CD8-positive, alpha-beta memory T cell (primary cell): ENCODE results near the gene YEATS4. TPM values are rescaled to one million over a fixed set of nuclear protein-coding genes. Genes with fewer than 3 reads are reported as not detected.

Experiments
- CTCF ChIA-PET: fragments of 350-600 bp; sonication (Branson Sonifier 250); formaldehyde crosslinking; loops from one replicate; lab custom pipeline; 2021; ENCODE audit warnings: antibody characterized with exemption; lab: Charles Lee
- POLR2A ChIA-PET: fragments of 350-600 bp; sonication (Branson Sonifier 250); formaldehyde crosslinking; loops from one replicate; lab custom pipeline; 2021; ENCODE audit warnings: antibody characterized with exemption; lab: Charles Lee
- DNase-seq, 5 donors: peaks; one replicate each; pipeline versions ENCODE4 v3.0.0 to v3.0.0-alpha.2; 2020 to 2022; ENCODE audit warnings: mixed read lengths in 1 of 5
- H3K27ac ChIP-seq: one replicate; pipeline ENCODE4 v1.7.0; 2013; ENCODE audit warnings: low read depth, mild to moderate bottlenecking, low read length, moderate library complexity
- H3K27me3 ChIP-seq: 2 replicates; pipeline ENCODE4 v1.7.0; 2013; ENCODE audit warnings: low read length, mild to moderate bottlenecking; ENCODE audit not compliant: insufficient read depth, poor library complexity, severe bottlenecking
- H3K36me3 ChIP-seq: 2 replicates; pipeline ENCODE4 v1.7.0; 2013; ENCODE audit warnings: mild to moderate bottlenecking, low read length, moderate library complexity; ENCODE audit not compliant: insufficient read depth
- H3K4me1 ChIP-seq: 2 replicates; pipeline ENCODE4 v1.7.0; 2013; ENCODE audit warnings: mild to moderate bottlenecking, low read length, moderate library complexity; ENCODE audit not compliant: insufficient read depth
- H3K4me3 ChIP-seq: 2 replicates; pipeline ENCODE4 v1.7.0; 2013; ENCODE audit warnings: mild to moderate bottlenecking, low read length
- H3K9me3 ChIP-seq: 2 replicates; pipeline ENCODE4 v1.7.0; 2013; ENCODE audit warnings: mild to moderate bottlenecking, low read length
- H3K27ac Mint-ChIP-seq, 8 donors: one replicate each; pipeline ENCODE4 v1.8.0; 2020 to 2021; ENCODE audit warnings: mixed read lengths in 8 of 8, mild to moderate bottlenecking in 6 of 8, inconsistent platforms in 3 of 8, moderate library complexity in 3 of 8
- H3K27me3 Mint-ChIP-seq, 2 donors: one replicate each; pipeline ENCODE4 v1.8.0; 2020 to 2021; ENCODE audit warnings: mixed read lengths in 2 of 2, mild to moderate bottlenecking in 1 of 2, moderate library complexity in 1 of 2
- H3K36me3 Mint-ChIP-seq, 3 donors: one replicate each; pipeline ENCODE4 v1.8.0; 2020 to 2021; ENCODE audit warnings: mixed read lengths in 3 of 3, inconsistent platforms in 1 of 3, mild to moderate bottlenecking in 1 of 3
- H3K4me1 Mint-ChIP-seq, 3 donors: one replicate each; pipeline ENCODE4 v1.8.0; 2020 to 2021; ENCODE audit warnings: mixed read lengths in 3 of 3, inconsistent platforms in 1 of 3, mild to moderate bottlenecking in 1 of 3
- H3K4me3 Mint-ChIP-seq, 7 donors: one replicate each; pipeline ENCODE4 v1.8.0; 2020 to 2021; ENCODE audit warnings: mixed read lengths in 7 of 7, mild to moderate bottlenecking in 6 of 7, moderate library complexity in 4 of 7, inconsistent platforms in 2 of 7
- H3K9me3 Mint-ChIP-seq, 5 donors: one replicate each; pipeline ENCODE4 v1.8.0; 2020 to 2022; ENCODE audit warnings: mixed read lengths in 5 of 5, mild to moderate bottlenecking in 3 of 5, moderate library complexity in 2 of 5, inconsistent platforms in 1 of 5
- polyA plus RNA-seq: library from polyadenylated mRNA; unstranded; fragments of 300-500 nt; fragmentation: Illumina TruSeq; gene quantifications from one replicate; pipeline ENCODE4 v1.2.3, GENCODE V29; 2021
- total RNA-seq, 2 experiments: library from RNA; stranded (reverse); gene quantifications; one replicate each; pipeline ENCODE4 v1.2.3, GENCODE V29; 2021

YEATS4 gene
- total and polyA plus RNA-seq, 3 experiments from 2014 or later = 26.6 to 39.7 (median 34.9) TPM

DNA sequence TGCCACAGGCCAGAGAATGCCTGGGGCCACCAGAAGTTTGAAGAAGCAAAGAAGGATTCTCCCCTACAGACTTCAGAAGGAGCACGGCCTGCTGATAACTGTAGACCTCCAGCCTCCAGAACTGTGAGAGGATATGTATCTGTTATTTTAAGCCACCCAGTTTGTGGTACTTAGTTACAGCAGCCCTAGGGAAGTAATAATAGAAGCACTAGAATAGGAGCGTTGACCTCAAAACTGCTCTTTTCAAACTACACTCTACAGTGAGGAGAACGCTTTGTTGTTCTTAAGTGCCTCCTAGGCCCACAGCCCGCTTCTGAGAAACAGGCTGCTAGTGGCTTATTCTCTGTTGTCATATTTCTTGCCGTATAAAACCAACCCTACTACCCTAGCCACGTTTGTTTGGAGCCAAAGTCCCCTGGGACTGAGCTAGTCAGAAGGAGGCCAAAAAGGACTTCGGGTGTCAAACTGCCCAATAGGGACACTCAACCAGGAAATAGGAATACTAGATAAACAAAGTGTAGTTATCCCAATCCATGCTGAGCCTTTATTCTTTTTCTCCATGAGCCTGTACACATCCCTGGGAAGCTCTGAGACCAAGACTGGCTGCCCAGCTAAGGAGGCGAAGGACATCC, 72.2 kb downstream of the YEATS4 start:
- Mint-ChIP-seq H3K36me3 (peaks cover 0 to 1% (median 0%) of the 10 kb centered on the region in 3 donors), H3K27me3 (peaks cover 0 to 3% of the 10 kb centered on the region in 2 donors), H3K4me3 (no peak overlapping the region), H3K9me3 (no peaks in the 10 kb centered on the region), H3K4me1 (no peaks in the 10 kb centered on the region), H3K27ac (no peak overlapping the region)
- H3K27me3 ChIP-seq = no peaks in the 10 kb centered on the region
- H3K4me3 ChIP-seq = no peak overlapping the region
- H3K9me3 ChIP-seq = no peaks in the 10 kb centered on the region
- DNase-seq = no peak
- H3K4me1 ChIP-seq = no peaks in the 10 kb centered on the region
- H3K36me3 ChIP-seq = no peaks in the 10 kb centered on the region
- CTCF ChIA-PET = no interaction called here
- POLR2A ChIA-PET = no interaction called here
- no peak overlapping the region for H3K27ac ChIP-seq

DNA sequence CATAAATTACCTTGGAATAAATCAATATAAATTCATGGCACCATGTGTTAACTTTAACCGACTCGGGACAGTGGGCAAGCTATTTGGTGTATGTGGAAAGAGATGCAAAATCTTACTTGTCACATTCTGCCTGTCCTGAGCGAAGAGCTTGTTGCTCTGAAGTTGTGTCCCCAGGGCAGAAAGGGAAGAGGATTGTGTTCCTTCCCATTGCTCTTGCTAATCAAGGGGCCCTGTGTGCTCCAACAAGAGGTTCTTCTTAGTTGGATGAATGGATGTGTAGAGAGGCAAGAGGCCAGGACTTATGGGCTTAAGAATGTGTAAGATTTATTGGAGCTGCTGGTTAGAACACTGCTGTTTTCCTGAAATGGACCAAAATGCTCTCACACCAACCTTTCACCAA, 74.1 kb downstream of the YEATS4 start:
- Mint-ChIP-seq H3K4me1 (no peaks in the 10 kb centered on the region), H3K36me3 (no peaks in the 10 kb centered on the region), H3K27ac (no peak overlapping the region), H3K27me3 (peaks cover 0 to 3% of the 10 kb centered on the region in 2 donors), H3K4me3 (no peak overlapping the region), H3K9me3 (no peaks in the 10 kb centered on the region)
- DNase-seq = no peak
- no peaks in the 10 kb centered on the region for H3K4me1 ChIP-seq
- POLR2A ChIA-PET = no interaction called here
- no peaks in the 10 kb centered on the region for H3K36me3 ChIP-seq
- CTCF ChIA-PET = no interaction called here
- H3K27ac ChIP-seq = no peak overlapping the region
- H3K9me3 ChIP-seq = no peaks in the 10 kb centered on the region
- no peak overlapping the region for H3K4me3 ChIP-seq
- H3K27me3 ChIP-seq = no peaks in the 10 kb centered on the region

DNA sequence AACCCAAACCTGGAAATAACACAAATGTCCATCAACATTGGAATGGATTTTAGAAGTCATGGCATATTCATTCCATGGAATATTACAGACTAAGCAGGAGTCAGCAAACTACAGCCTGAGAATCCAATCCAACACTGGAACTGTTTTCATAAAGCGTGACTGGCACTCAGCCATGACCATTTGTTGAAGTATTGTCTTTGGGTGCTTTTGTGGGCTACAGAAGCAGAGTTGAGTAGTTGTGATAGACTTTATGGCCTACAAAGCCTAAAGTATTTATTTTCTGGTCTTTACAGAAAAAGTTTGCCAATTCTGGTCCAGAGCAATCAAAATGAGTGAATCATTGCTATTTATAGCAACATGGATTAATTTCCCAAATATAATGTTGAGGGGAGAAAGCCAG, 76.1 kb downstream of the YEATS4 start:
- Histone ChIP-seq H3K27me3 (no peaks in the 10 kb centered on the region), H3K9me3 (no peaks in the 10 kb centered on the region), H3K36me3 (no peaks in the 10 kb centered on the region), H3K4me1 (no peaks in the 10 kb centered on the region), H3K27ac (no peak overlapping the region), H3K4me3 (no peak overlapping the region)
- Mint-ChIP-seq H3K27ac (no peak overlapping the region), H3K4me3 (no peak overlapping the region), H3K27me3 (peaks cover 0 to 3% of the 10 kb centered on the region in 2 donors), H3K36me3 (no peaks in the 10 kb centered on the region), H3K9me3 (no peaks in the 10 kb centered on the region), H3K4me1 (no peaks in the 10 kb centered on the region)
- ChIA-PET CTCF (no interaction called here), POLR2A (no interaction called here)
- no peak for DNase-seq

DNA sequence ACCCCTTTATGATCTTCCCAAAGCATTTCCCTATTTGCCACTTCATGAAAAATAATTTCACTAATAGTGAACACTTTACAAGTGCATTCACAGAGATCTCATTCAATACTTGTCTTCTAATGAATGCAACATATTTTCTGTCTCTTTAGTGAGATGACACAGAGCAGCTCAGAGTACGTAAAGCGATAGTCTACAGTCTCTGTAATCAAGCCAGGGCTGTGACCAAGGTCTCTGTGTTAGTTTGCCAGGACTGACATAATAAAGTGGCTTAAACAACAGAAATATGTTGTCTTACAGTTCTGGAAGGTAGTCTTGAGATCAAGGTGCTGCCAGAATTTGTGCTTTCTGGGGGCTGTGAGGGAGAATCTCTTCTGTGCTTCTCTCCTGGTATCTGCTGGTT, 77.5 kb downstream of the YEATS4 start:
- Mint-ChIP-seq H3K36me3 (no peaks in the 10 kb centered on the region), H3K4me3 (no peak overlapping the region), H3K27ac (no peak overlapping the region), H3K4me1 (no peaks in the 10 kb centered on the region), H3K9me3 (no peaks in the 10 kb centered on the region), H3K27me3 (peaks cover 0 to 3% of the 10 kb centered on the region in 2 donors)
- DNase-seq = no peak
- H3K9me3 ChIP-seq = no peaks in the 10 kb centered on the region
- H3K4me1 ChIP-seq = no peaks in the 10 kb centered on the region
- H3K36me3 ChIP-seq = no peaks in the 10 kb centered on the region
- POLR2A ChIA-PET = no interaction called here
- H3K27me3 ChIP-seq = no peaks in the 10 kb centered on the region
- H3K4me3 ChIP-seq = no peak overlapping the region
- no peak overlapping the region for H3K27ac ChIP-seq
- CTCF ChIA-PET = no interaction called here

DNA sequence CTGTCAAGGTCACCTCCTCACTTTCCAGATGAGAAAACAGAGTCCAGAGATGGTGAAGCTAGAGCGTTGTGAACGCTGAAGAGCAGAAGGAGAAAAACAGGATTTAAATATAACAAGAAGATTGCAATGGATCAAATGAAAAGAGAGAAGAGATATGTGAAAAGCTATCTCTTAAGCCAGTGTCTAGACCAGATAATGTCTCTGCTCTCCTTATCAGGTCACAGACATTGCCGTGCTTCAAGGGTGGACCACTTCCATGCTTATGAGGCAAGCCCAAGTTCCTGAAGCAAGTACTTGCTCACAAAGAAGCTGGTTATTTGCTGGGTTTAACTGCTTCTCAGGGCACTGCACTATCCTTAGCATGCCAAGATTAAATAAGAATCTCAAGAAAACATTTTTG, 79.0 kb downstream of the YEATS4 start:
- Mint-ChIP-seq H3K4me3 (no peak overlapping the region), H3K36me3 (peaks cover 0 to 5% (median 0%) of the 10 kb centered on the region in 3 donors), H3K27me3 (peaks cover 4 to 5% of the 10 kb centered on the region in 2 donors), H3K27ac (peak overlapping the region in 1 of 8 donors; percentile 20), H3K9me3 (no peaks in the 10 kb centered on the region), H3K4me1 (no peaks in the 10 kb centered on the region)
- ChIA-PET CTCF (no interaction called here), POLR2A (no interaction called here)
- no peaks in the 10 kb centered on the region for H3K9me3 ChIP-seq
- H3K27me3 ChIP-seq = no peaks in the 10 kb centered on the region
- H3K4me1 ChIP-seq = no peaks in the 10 kb centered on the region
- no peaks in the 10 kb centered on the region for H3K36me3 ChIP-seq
- H3K27ac ChIP-seq = no peak overlapping the region
- H3K4me3 ChIP-seq = no peak overlapping the region
- DNase-seq = no peak

DNA sequence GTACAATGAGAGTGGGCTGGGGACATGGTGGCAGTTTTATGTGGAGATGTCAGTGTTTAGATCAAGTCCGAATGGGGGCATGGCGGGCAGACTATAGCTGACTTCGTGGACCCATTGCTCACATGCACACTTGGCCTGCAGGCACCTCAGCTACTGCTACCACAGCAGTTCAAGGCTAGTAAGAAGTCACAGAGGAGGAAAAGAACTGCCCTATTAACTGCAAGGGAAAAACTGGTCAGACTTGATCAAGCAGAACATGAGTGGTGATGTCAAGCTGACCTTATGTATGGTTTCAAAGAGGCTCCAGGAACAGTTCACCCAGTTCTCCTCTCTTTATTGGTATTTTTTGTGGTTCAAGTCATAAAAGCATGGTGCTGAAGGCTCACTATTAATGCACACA, 80.5 kb downstream of the YEATS4 start:
- peaks cover 4 to 9% of the 10 kb centered on the region in 2 donors for H3K27me3 Mint-ChIP-seq
- no peak overlapping the region for H3K4me3 Mint-ChIP-seq
- Histone ChIP-seq H3K27me3 (no peaks in the 10 kb centered on the region), H3K4me3 (no peak overlapping the region), H3K4me1 (no peaks in the 10 kb centered on the region), H3K36me3 (no peaks in the 10 kb centered on the region), H3K9me3 (no peaks in the 10 kb centered on the region), H3K27ac (no peak overlapping the region)
- ChIA-PET POLR2A (no interaction called here), CTCF (no interaction called here)
- no peaks in the 10 kb centered on the region for H3K9me3 Mint-ChIP-seq
- H3K27ac Mint-ChIP-seq = no peak overlapping the region
- no peak for DNase-seq
- H3K4me1 Mint-ChIP-seq = no peaks in the 10 kb centered on the region
- H3K36me3 Mint-ChIP-seq = peaks cover 0 to 5% (median 0%) of the 10 kb centered on the region in 3 donors

Other genes with a start within 250 kb of the YEATS4 start
- gene CPSF6, start 120.2 kb upstream of the YEATS4 start, total RNA-seq = 100 to 1,000 TPM; 113 to 114 TPM
- gene CPSF6, start 120.2 kb upstream of the YEATS4 start, polyA plus RNA-seq = 52.5 TPM
- 1 to 10 TPM; 8.7 to 8.8 TPM for gene LYZ, start 11.4 kb upstream of the YEATS4 start, total RNA-seq
- gene LYZ, start 11.4 kb upstream of the YEATS4 start, polyA plus RNA-seq = not detected
- 10 to 100 TPM in 1 of 2 experiments, 1 to 10 TPM in 1; 9.8 to 13.1 TPM for gene FRS2, start 110.6 kb downstream of the YEATS4 start, total RNA-seq
- 9.1 TPM for gene FRS2, start 110.6 kb downstream of the YEATS4 start, polyA plus RNA-seq
- 100 to 1,000 TPM; 411 to 415 TPM for gene CCT2, start 225.7 kb downstream of the YEATS4 start, total RNA-seq
- 141 TPM for gene CCT2, start 225.7 kb downstream of the YEATS4 start, polyA plus RNA-seq